Stomach (tissue), 19 donors: Measurements from ENCODE around the gene AIG1. TPM values are rescaled to one million over a fixed set of nuclear protein-coding genes. Genes with fewer than 3 reads are reported as not detected.
"Not testable (repeated sequence)": the region's sequence is repeated elsewhere in the genome, so short reads cannot be mapped to it uniquely, and the experiment has no call there.

Experiments
- DNase-seq, 2 donors: peaks; one replicate each; pipeline versions ENCODE4 v3.0.0 to v3.0.0-alpha.2; 2013 to 2019
- H3K27ac ChIP-seq, 5 donors: fragments of 200-600 bp in 4 of 5; sonication (generic) in 4 of 5; one replicate each; pipeline ENCODE4 v1.5.1; 2013 to 2019; ENCODE audit warnings: mild to moderate bottlenecking in 1 of 5, moderate library complexity in 1 of 5
- H3K27me3 ChIP-seq, 3 donors: fragments of 200-600 bp; sonication (generic); one replicate each; pipeline ENCODE4 v1.5.1; 2017 to 2019; ENCODE audit warnings: mixed run types in 1 of 3
- H3K36me3 ChIP-seq, 4 donors: fragments of 200-600 bp; sonication (generic); 1 replicate in 3 of 4; 2 replicates in 1 of 4; pipeline ENCODE4 v1.5.1; 2016 to 2019
- H3K4me1 ChIP-seq, 4 donors: fragments of 200-600 bp; sonication (generic); one replicate each; pipeline ENCODE4 v1.5.1; 2016 to 2019
- H3K4me3 ChIP-seq, 4 donors: fragments of 200-600 bp; sonication (generic) in 3 of 4; one replicate each; pipeline ENCODE4 v1.5.1; 2016 to 2019; ENCODE audit warnings: mild to moderate bottlenecking in 1 of 4
- H3K9me3 ChIP-seq, 4 donors: fragments of 200-600 bp; sonication (generic); one replicate each; pipeline ENCODE4 v1.5.1; 2016 to 2019
- EP300 ChIP-seq: sonication (generic); formaldehyde crosslinking; IDR thresholded peaks from one replicate; pipeline ENCODE4 v1.6.1; 2017; ENCODE audit warnings: antibody characterized with exemption
- POLR2A ChIP-seq, 4 donors: fragments of 450-650 bp; IDR thresholded peaks; one replicate each; pipeline ENCODE4 v1.6.1; 2016; ENCODE audit warnings: antibody characterized with exemption in 4 of 4, control low read depth in 2 of 4, mild to moderate bottlenecking in 1 of 4, moderate library complexity in 1 of 4
- POLR2AphosphoS5 ChIP-seq, 3 donors: sonication (generic); formaldehyde crosslinking; IDR thresholded peaks; one replicate each; pipeline ENCODE4 v1.6.1; 2016; ENCODE audit warnings: antibody characterized with exemption in 3 of 3
- WGBS, 5 donors: extraction: QIAGEN DNeasy Blood & Tissue Kit in 3 of 5; methylation state at CpG; one replicate each; pipeline versions ENCODE4 v1.1.5 to v1.1.7; 2013 to 2018; 5-methylcytosine and 5-hydroxymethylcytosine counted together
- intact Hi-C: fragments of 100-400 bp; cut with DNase I; formaldehyde crosslinking; loops from one replicate; pipeline ENCODE4 v1.15.1; 2023; ENCODE audit warnings: low total_unique reads
- long read RNA-seq, 10 donors: transcript quantifications; one replicate each; lab custom pipeline, GENCODE V29; 2026
- polyA plus RNA-seq, 3 donors: library from polyadenylated mRNA; stranded (reverse); fragments of 200-250 nt; gene quantifications; one replicate each; pipeline ENCODE4 v1.2.3, GENCODE V29; 2013
- total RNA-seq, 5 donors: library from RNA; depleted of rRNA; stranded (reverse); fragments of >200 nt; gene quantifications; one replicate each; pipeline versions ENCODE4 v1.1.0 to v1.2.3, GENCODE V29; 2014 to 2016
- TF ChIP-seq, protein P1 (sequence below), 7 experiments: fragments of 450-650 bp in 4 of 7; fragments of 200-600 bp in 3 of 7; sonication (generic) in 3 of 7; IDR thresholded peaks; one replicate each; pipeline ENCODE4 v1.5.1; 2016 to 2019; ENCODE audit warnings: antibody characterized with exemption in 7 of 7, control low read depth in 2 of 7, mild to moderate bottlenecking in 1 of 7
- donor health status: healthy with polysubstance abuse.
- donor health status: Bipolar disorder and iron deficiency.
- donor health status: healthy.

Gene AIG1
- total RNA-seq (100 to 1,000 TPM in 1 of 5 donors, 10 to 100 TPM in 3, not detected in 1; 23.7 to 220 (median 64.6) TPM), polyA plus RNA-seq (10 to 100 TPM; 10.8 to 29.7 (median 14.9) TPM)
- long read RNA-seq, donor 1, partial matches to known transcripts: 6 of 13 reads
- long read RNA-seq, donor 1, other reads (novel, unspliced or antisense): 0 of 13 reads
- long read RNA-seq, donor 2, transcript AIG1-202 (6 exons, 1,395 nt): major isoform, 9 of 21 reads
- long read RNA-seq, donor 2, partial matches to known transcripts: 8 of 21 reads
- long read RNA-seq, donor 2, other reads (novel, unspliced or antisense): 0 of 21 reads
- long read RNA-seq, donor 3, partial matches to known transcripts: 8 of 12 reads
- long read RNA-seq, donor 3, other reads (novel, unspliced or antisense): 0 of 12 reads
- long read RNA-seq, donor 4, partial matches to known transcripts: 0 of 2 reads
- long read RNA-seq, donor 4, other reads (novel, unspliced or antisense): 0 of 2 reads
- long read RNA-seq, donor 5, partial matches to known transcripts: 0 of 6 reads
- long read RNA-seq, donor 5, other reads (novel, unspliced or antisense): 0 of 6 reads
- long read RNA-seq, donor 6, transcript AIG1-202 (6 exons, 1,395 nt): major isoform, 11 of 28 reads
- long read RNA-seq, donor 6, partial matches to known transcripts: 16 of 28 reads
- long read RNA-seq, donor 6, other reads (novel, unspliced or antisense): 0 of 28 reads
- long read RNA-seq, donor 7, transcript AIG1-202 (6 exons, 1,395 nt): major isoform, 10 of 12 reads
- long read RNA-seq, donor 7, partial matches to known transcripts: 0 of 12 reads
- long read RNA-seq, donor 7, other reads (novel, unspliced or antisense): 0 of 12 reads
- long read RNA-seq, donor 8, transcript AIG1-202 (6 exons, 1,395 nt): major isoform, 5 of 13 reads
- long read RNA-seq, donor 8, partial matches to known transcripts: 5 of 13 reads
- long read RNA-seq, donor 8, other reads (novel, unspliced or antisense): 0 of 13 reads
- long read RNA-seq, donor 9, transcript AIG1-202 (6 exons, 1,395 nt): major isoform, 8 of 10 reads
- long read RNA-seq, donor 9, partial matches to known transcripts: 0 of 10 reads
- long read RNA-seq, donor 9, other reads (novel, unspliced or antisense): 0 of 10 reads
- long read RNA-seq, donor 10, transcript AIG1-202 (6 exons, 1,395 nt): major isoform, 6 of 14 reads
- long read RNA-seq, donor 10, partial matches to known transcripts: 6 of 14 reads
- long read RNA-seq, donor 10, other reads (novel, unspliced or antisense): 0 of 14 reads

GRCh38 chr6:143060806-143061596, at the start of gene AIG1:
Gene AIG1 (plus strand): TSS chr6:143060889. CDS start chr6:143060926, 37 bp downstream.
- WGBS, 5 donors: 5 to 18% (median 11%) methylated on average over 8 to 50 of the region's 50 CpGs
- intact Hi-C loops: no loop called here
- Histone ChIP-seq H3K4me1 (peaks cover 0 to 22% (median 20%) of the 10 kb centered on the region in 4 donors), H3K27me3 (no peaks in the 10 kb centered on the region), H3K9me3 (no peaks in the 10 kb centered on the region), H3K27ac (peak within 1 kb of the TSS; percentile 91 to 94 (median 93)), H3K36me3 (no peaks in the 10 kb centered on the region), H3K4me3 (peak within 1 kb of the TSS; percentile 65 to 84 (median 72))
- no peak for TF ChIP-seq EP300
- TF ChIP-seq, protein P1, sequence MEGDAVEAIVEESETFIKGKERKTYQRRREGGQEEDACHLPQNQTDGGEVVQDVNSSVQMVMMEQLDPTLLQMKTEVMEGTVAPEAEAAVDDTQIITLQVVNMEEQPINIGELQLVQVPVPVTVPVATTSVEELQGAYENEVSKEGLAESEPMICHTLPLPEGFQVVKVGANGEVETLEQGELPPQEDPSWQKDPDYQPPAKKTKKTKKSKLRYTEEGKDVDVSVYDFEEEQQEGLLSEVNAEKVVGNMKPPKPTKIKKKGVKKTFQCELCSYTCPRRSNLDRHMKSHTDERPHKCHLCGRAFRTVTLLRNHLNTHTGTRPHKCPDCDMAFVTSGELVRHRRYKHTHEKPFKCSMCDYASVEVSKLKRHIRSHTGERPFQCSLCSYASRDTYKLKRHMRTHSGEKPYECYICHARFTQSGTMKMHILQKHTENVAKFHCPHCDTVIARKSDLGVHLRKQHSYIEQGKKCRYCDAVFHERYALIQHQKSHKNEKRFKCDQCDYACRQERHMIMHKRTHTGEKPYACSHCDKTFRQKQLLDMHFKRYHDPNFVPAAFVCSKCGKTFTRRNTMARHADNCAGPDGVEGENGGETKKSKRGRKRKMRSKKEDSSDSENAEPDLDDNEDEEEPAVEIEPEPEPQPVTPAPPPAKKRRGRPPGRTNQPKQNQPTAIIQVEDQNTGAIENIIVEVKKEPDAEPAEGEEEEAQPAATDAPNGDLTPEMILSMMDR (IDR thresholded peaks at IDR 0.05): no peak
- no peak for TF ChIP-seq POLR2AphosphoS5 (IDR thresholded peaks at IDR 0.05)
- TF ChIP-seq POLR2A (IDR thresholded peaks at IDR 0.05): no peak
- DNase-seq: peak in 1 of 2 donors; percentile 91

DNA sequence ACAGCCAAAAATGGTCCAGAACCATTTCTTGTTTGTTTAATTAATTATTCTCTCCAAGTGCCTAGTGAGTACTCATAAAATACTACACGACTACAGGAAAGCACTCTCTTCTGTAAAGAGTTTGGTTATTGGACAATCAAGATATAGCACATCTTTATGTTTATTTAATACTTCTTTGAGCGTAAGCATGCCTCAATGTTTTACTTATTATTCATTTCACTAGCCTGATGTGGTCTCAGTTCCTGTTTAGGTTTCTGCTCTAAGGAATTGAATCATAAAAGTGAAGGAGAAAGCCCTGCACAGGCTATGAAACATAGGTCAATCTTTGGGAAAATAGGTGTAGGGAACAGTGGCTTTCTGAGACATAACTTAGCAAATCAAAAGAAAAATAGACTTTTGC, 45.9 kb upstream of the AIG1 start:
- intact Hi-C loops: no loop called here
- Histone ChIP-seq H3K27ac (no peak overlapping the region), H3K9me3 (no peaks in the 10 kb centered on the region), H3K4me3 (no peak overlapping the region), H3K4me1 (no peaks in the 10 kb centered on the region), H3K27me3 (no peaks in the 10 kb centered on the region), H3K36me3 (no peaks in the 10 kb centered on the region)
- TF ChIP-seq POLR2A (IDR thresholded peaks at IDR 0.05): no peak
- no peak for DNase-seq
- 39 to 67% (median 56%) methylated on average over 2 of the region's 2 CpGs for WGBS, 5 donors

DNA sequence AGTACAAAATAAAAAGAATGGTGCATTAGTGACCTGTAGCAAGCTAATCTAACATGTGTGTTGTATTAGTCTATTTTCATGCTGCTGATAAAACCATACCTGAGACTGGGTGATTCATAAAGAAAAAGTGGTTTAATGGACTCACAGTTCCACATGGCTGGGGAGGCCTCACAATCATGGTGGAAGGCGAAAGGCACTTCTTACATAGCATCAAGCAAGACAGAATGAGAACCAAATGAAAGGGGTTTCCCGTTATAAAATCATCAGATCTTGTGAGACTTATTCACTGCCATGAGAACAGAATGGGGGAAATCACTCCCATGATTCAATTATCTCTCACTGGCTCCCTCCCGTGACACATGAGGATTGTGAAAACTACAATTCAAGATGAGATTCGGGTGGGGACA, 45.4 kb upstream of the AIG1 start:
- DNase-seq: no peak
- intact Hi-C loops: no loop called here
- H3K4me3 ChIP-seq: no peak overlapping the region
- H3K4me1 ChIP-seq: no peaks in the 10 kb centered on the region
- 86 to 93% (median 89%) methylated on average over 4 of the region's 4 CpGs for WGBS, 5 donors
- H3K9me3 ChIP-seq: no peaks in the 10 kb centered on the region
- TF ChIP-seq POLR2A (IDR thresholded peaks at IDR 0.05) (no peak), EP300 (no peak), POLR2AphosphoS5 (IDR thresholded peaks at IDR 0.05) (no peak)
- TF ChIP-seq, protein P1 (IDR thresholded peaks at IDR 0.05): no peak
- H3K27ac ChIP-seq: no peak overlapping the region
- H3K27me3 ChIP-seq: no peaks in the 10 kb centered on the region
- no peaks in the 10 kb centered on the region for H3K36me3 ChIP-seq

DNA sequence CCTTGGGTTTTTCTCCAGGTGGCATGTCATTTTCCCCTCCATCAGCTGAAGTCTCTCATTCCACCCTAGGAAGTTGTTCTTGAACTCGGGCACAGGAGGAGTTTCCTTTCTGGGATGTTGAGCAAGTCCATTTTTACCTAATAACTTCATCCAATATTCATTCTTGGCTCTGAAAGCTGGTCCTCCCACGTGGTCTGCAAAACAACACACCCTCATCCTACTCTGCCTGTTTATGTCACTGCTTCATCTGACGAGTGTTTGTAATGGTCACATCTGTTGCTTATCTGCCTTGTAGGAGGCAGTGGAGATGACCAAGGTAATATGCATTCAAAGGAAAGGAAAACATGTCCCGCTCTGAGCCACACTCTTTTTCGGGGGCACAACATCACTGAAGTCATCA, 41.7 kb upstream of the AIG1 start:
- no peaks in the 10 kb centered on the region for H3K9me3 ChIP-seq
- no peaks in the 10 kb centered on the region for H3K4me1 ChIP-seq
- H3K27ac ChIP-seq: no peak overlapping the region
- no peak overlapping the region for H3K4me3 ChIP-seq
- no peak for DNase-seq
- 57 to 72% (median 68%) methylated on average over 5 of the region's 5 CpGs for WGBS, 5 donors
- TF ChIP-seq, protein P1 (IDR thresholded peaks at IDR 0.05): no peak
- no peak for TF ChIP-seq POLR2A (IDR thresholded peaks at IDR 0.05)
- no peak for TF ChIP-seq EP300
- TF ChIP-seq POLR2AphosphoS5 (IDR thresholded peaks at IDR 0.05): no peak
- H3K36me3 ChIP-seq: no peaks in the 10 kb centered on the region
- intact Hi-C loops: no loop called here
- H3K27me3 ChIP-seq: no peaks in the 10 kb centered on the region

- H3K9me3 ChIP-seq, H3K27me3 ChIP-seq, intact Hi-C loops, DNase-seq, H3K4me3 ChIP-seq, H3K27ac ChIP-seq, H3K4me1 ChIP-seq, H3K36me3 ChIP-seq: not testable (repeated sequence)
- WGBS, 5 donors: 53 to 64% (median 59%) methylated on average over 2 of the region's 2 CpGs
Observed at GRCh38 chr6:143020862-143021261, 39.8 kb upstream of the AIG1 start.
